ENCODE measurements around the gene PLXND1.
"Not testable (repeated sequence)": the region's sequence is repeated elsewhere in the genome, so short reads cannot be mapped to it uniquely, and the experiment has no call there.

PLXND1 gene

DNA sequence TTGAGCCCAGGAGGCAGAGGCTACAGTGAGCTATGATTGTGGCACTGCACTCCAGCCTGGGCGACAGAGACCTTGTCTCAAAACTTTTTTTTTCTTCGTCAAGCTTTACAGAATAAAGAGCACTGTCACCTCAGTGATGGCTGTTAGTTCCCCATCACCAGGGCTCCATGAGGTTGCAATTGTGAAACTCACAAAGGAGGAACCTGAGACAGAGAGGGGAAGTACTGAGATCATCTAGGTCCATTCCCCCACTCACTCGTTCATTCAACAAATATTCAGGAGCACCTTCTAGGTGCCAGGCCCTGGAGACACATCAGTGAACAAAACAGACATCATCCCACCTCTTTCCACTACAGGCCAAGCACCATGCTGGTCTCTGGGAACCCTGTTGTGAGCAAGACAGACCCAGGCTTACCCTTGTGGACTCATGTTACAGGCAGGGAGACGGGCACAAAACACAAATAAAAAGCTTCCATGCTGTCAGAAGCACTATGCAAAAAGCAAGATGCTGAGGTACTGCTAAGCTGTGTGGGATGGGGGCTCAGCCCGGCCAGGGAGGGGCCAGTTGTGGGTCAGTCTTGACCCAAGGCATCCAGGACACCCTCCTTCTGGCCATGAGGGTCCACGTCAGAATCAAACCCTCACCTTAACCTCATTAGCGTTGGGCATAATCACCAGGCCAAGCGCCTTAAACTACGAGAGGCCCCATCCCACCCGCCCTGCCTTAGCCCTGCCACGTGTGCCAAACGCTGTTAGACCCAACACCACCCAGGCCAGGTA, 80.2 kb downstream of the PLXND1 start:
- DNase-seq (ENCODE audit: low spot score): peak; percentile 83

DNA sequence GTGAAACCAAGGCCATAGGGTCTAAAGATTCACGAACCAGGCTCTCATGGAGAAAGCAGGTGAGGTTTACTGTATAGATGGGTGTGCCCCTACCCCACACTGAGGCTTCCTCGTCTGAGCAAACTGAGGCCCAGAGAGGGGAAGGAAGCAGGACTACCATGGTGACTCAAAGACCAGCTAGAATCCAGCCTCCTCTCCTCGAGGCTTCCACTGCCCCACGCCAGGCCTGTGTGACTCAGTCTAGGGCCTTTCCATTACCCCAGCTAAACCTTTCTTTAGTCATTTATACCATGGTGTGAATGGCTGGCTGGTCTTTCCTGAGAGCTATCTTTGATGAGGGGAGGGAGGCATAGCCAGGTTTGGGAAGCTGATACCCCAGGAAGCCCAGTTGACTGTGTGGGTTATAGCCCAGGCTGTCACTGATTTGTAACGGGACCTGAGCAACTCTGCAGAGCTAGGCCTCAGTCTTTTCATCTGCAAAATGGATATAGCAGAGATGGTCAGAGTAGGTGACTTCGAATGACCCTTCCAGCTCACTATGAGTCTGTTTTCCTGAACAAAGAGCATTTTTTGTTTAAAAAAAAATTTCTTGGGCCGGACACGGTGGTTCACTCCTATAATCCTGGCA, 81.0 kb downstream of the PLXND1 start:
- no peak for DNase-seq (ENCODE audit: low spot score)

DNA sequence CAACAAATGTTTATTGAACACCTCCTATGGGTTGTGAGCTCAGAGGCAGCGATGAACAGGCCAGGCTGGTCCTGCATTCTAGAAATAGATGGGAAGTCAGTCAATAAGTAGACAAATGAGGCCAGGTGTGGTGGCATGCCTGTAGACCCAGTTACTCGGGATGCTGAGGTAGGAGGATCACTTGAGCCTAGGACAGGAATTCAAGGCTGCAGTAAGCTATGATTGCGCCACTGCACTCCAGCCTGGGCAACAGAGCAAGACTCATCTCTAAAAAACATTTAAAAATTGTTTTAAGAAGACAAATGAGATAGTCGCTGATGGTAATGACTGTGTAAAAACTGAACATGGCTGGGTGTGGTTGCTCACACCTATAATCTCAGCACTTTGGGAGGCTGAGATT, 82.4 kb downstream of the PLXND1 start:
- no peak for DNase-seq (ENCODE audit: low spot score)

GRCh38 chr3:129522953-129523352, 83.5 kb downstream of the PLXND1 start:
- no peak for DNase-seq (ENCODE audit: low spot score)

DNA sequence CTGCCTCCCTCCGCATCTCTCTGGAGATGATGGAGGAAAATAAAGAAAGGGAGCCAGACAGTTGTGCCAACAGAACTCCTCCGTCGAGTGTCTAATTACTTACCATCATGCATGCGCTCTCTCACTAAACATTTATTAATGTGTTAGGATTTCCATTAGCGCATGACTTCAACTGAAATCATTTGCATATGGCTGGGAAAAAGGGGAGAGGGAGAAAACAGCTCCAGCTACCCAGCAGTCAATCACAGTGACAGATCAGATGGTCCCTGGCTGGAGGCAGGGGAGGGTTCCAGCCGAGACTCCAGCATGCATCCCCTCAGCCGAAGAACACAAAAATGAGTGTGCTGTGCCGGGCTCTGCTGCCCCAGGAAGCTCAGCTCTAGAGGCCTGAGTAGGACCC, 84.9 kb downstream of the PLXND1 start:
- no peak for DNase-seq (ENCODE audit: low spot score)

GRCh38 chr3:129520960-129521359, 85.5 kb downstream of the PLXND1 start:
- no peak for DNase-seq (ENCODE audit: low spot score)

DNA sequence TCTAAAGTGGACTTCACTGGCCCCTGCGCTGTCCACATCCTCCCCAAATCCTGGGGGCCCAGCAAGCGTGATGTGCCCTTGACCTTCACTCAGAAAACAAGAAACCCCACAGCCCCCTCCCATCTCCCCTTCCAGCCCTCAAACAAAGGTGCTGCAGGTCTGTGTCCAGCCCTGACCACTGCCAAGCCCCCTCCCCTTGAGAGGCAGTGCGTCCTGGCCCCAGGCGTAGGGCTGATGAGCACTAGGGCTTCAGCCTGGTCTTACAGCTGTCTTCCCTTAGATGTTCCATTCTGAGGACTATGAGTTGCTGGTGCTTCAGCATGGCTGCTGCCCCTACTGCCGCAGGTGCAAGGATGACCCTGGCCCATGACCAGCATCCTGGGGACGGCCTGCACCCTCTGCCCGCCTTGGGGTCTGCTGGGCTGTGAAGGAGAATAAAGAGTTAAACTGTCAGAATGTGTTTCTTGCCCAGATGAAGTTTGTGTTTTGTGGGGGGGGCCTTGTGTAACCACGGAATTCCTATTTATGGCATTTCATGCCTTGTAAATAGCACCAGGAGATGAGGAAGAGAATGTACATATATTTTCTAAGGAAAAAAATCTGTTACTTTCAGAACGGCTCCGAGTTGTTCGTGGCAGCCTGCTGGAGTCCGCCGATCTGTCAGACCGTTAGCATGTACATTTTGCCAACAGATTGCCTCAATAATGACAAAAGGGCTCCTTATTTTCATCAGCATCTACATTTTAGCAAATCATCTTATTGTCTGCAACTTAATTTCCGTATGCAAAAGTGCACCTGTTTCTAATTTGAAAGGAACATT, 86.4 kb downstream of the PLXND1 start:
- DNase-seq (ENCODE audit: low spot score): no peak

DNA sequence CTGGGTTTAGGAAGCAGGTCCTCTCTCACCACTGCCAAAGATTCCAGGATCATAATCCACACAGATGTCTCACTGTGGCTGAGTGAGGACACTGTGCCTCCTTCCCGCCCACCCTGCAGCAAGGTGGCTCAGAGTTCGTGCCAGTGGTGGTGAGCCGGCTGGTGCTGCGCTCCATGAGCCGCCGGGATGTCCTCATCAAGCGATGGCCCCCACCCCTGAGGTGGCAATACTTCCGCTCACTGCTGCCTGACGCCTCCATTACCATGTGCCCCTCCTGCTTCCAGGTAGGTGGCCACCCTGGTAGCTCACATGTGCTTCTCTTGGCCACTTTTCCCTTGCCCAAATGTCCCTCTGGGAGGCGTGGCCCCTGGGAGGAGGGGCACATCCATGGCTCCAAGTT, 87.0 kb downstream of the PLXND1 start:
- no peak for DNase-seq (ENCODE audit: low spot score)

GRCh38 chr3:129518581-129518980, 87.9 kb downstream of the PLXND1 start:
- no peak for DNase-seq (ENCODE audit: low spot score)

DNA sequence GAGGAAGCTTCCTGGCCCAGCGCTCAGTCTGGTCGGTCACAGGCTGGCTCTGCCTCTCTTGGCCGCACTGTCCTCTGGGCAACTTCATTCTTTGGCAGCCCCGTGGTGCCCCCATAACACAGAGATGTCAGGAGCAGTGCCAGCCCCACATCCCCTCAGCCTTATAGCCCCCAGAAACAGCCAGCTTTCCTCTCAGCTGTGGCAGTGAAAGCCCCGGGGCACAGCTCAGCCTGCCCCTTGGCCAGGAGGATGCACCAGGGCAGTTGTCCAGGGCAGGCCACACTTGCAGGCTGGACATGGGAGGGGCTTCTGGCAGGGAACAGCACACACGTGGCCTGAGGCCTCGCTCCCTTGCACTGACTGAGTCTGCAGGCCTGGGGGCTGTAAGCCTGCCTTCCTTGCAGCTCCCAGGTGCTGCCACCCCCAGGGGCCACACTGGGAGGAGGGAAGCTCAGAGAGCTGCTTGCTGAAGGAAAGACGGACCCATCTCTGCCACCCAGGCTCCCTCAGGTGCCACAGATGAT, 88.4 kb downstream of the PLXND1 start:
- DNase-seq (ENCODE audit: low spot score): no peak

- DNase-seq (ENCODE audit: low spot score): no peak
These were observed 89.0 kb downstream of the PLXND1 start for GRCh38 chr3:129517516-129517915.

GRCh38 chr3:129515821-129516432, 90.5 kb downstream of the PLXND1 start:
- DNase-seq (ENCODE audit: low spot score): not testable (repeated sequence)

GRCh38 chr3:129515108-129515820, 91.2 kb downstream of the PLXND1 start:
- DNase-seq (ENCODE audit: low spot score): not testable (repeated sequence)

GRCh38 chr3:129514563-129514962, 91.9 kb downstream of the PLXND1 start:
- DNase-seq (ENCODE audit: low spot score): no peak

GRCh38 chr3:129514110-129514509, 92.4 kb downstream of the PLXND1 start:
- no peak for DNase-seq (ENCODE audit: low spot score)

DNA sequence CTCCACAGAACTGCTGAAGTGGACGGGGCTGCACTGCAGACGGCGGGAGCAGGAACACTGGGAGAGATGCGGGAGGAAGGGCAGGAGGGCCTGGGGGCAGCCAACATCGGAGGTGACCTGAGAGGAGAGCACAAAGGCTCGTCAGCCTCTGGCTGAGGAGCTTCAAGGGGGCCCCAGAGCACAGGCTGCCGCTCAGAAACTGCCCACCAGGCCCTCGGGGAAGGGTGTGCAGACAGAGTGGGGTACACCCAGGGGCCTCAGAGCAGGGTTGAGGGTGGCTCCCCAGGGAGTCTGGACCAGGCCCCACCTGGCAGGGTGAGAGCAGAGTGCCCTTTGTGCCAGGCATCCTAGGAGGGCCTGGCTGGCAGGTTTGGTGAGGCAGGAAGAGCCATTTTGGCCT, 92.8 kb downstream of the PLXND1 start:
- no peak for DNase-seq (ENCODE audit: low spot score)

DNA sequence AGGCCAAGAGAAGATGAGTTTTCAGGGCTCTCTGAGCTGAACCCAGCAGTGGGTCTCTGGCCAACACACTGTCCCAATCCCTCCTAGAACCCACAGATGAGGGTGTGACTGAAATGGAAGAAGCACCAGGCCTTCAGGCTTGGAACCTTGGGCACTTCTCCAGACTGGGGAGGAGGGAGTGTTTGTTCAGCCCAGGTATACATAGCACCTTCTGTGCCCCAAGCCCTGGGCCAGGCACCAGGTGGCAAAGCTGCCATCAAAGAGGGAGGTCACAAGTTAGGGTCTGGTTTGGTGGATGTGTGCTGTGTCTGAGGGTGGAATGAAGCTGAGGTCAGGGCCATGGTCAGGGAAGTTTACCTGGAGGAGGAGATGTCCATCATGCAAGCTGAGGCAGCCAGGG, 93.9 kb downstream of the PLXND1 start:
- no peak for DNase-seq (ENCODE audit: low spot score)

- no peak for DNase-seq (ENCODE audit: low spot score)
These were observed 99.2 kb downstream of the PLXND1 start for GRCh38 chr3:129507181-129507831.

DNA sequence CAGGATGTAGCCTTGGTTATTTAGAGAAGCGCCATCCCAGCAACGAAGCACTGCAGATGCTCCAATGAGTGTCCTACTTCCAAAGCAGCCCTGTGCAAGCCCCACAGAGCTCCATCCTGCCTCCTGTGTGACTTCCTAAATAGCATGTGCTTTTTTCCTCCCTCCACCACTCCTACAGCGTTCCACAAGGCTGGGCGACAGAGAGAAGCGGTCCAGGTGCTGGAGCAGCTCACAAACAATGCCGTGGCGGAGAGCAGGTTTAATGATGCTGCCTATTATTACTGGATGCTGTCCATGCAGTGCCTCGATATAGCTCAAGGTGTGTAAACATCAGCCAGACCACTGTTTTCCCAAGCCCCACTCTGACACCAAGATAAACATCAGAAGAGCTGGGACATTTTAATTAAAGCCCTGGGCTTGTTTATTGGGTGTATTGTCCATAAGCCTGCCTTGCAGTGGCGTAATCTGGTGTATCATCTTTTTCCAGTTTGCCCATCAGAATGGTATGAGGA, 100.2 kb downstream of the PLXND1 start:
- no peak for DNase-seq (ENCODE audit: low spot score)

DNA sequence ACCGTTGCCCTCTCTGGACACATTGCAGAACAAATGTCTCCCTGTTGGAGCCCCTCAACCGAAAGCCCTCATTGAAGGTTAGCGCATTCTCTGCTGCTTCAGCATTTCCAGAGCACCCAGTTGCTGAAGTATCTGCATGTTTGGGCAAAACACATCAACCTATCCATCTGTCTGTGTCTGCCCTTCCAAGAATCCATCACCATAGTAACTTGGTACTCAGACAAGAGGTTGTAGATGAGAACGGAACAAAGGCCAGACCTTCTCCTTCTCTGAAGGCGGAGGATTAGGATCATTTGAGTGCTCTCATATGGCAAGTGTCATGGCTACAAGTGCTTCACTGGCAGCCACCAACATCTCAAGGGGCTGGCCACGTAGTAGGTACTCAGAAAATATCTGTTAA, 101.1 kb downstream of the PLXND1 start:
- no peak for DNase-seq (ENCODE audit: low spot score)

All from germinal center (tissue), 1 donor.